GM18498 (cell line): ENCODE results near the gene PLEKHJ1.
"Not testable (repeated sequence)": the region's sequence is repeated elsewhere in the genome, so short reads cannot be mapped to it uniquely, and the experiment has no call there.

ENCODE experiments used
- ATAC-seq: cut with Tn5 transposase; IDR thresholded peaks from one replicate; pipeline ENCODE4 v1.9.1; 2021; ENCODE audit warnings: mild to moderate bottlenecking, moderate library complexity; ENCODE audit not compliant: unreplicated experiment

Gene PLEKHJ1

DNA sequence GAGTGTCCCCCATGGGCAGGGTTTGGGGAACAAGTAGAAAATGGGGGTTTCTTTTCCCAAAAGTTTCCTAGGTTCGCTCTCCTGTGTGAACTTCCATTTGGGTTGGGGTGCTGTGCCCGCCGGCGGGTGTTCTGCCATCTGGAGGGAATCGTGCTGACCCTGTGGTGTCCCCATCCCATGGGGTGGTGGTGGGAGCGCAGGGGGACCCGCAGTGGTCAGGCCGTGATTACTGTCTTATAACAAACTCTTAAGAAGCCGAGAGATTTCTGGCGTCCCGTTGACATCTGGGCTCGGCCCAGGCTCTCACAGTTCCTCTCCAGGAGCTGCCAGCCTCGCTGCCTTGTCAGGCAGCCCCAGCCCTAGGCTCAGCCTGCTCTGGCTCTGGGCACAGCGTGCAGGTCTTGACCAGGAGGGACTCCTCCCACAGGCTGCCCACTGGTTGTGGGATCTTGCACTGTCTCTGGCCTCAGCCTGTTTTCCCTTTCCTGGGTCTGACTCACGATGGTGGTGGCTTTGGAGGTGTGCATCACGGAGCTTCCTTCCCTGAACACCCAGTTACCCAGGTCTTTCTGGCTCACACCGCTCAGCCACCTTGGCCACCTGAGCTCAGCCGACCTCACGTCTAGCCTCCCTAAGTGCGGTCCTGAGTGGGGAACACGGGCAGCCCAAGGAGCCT, 34.5 kb downstream of the PLEKHJ1 start:
- no peak for ATAC-seq

DNA sequence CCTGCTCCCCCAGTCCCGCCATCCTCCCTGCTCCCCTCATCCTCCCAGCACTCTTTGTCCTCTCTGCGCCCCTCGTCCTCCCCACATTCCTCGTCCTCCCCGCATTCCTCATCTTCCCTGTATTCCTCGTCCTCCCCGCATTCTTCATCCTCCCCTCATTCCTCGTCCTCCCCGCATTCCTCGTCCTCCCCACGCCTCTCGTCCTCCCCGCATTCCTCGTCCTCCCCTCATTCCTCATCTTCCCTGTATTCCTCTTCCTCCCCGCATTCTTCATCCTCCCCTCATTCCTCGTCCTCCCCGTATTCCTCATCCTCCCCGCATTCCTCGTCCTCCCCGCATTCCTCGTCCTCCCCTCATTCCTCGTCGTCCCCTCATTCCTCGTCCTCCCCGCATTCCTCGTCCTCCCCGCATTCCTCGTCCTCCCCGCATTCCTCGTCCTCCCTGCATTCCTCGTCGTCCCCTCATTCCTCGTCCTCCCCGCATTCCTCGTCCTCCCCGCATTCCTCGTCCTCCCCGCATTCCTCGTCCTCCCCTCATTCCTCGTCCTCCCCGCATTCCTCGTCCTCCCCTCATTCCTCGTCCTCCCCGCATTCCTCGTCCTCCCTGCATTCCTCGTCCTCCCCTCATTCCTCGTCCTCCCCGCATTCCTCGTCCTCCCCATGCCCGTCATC, 35.4 kb downstream of the PLEKHJ1 start:
- ATAC-seq = not testable (repeated sequence)

DNA sequence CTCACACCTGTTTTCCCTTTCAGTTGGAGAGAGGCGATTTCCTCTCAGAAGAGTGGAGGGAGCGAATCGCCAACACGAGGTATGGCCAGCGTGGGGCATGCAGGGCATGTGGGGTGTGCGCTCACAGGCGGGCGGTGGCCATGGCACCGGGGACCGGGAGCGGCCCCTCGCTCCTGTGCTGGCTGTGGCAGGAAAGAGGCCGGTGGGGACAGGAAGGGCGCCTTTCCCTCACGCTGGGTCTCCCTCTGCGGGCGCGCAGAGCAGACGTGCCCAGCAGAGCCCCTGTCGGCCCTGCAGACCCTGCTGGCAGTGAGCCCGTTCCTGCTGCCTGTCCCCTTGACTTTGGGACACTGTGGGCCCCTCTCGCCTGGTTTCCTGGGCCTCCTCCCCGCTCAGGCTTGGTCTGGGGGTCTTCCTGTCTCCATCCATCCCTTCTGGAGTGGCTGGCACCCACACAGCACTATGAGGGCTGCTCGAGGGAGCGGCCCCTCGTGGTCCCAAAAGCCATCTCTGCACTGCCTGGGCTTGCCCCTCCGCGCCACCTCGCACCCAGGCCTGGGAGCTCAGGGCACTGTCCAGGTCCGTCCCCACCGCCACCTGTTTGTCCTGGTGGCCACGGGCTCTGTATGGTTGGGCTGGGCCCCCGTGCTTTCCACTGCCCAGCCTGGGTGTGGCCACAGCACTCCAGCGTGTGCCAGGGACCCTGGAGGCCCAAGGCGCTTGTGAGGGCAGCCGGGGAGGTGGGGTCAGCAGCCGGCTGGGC, 36.1 kb downstream of the PLEKHJ1 start:
- no peak for ATAC-seq

DNA sequence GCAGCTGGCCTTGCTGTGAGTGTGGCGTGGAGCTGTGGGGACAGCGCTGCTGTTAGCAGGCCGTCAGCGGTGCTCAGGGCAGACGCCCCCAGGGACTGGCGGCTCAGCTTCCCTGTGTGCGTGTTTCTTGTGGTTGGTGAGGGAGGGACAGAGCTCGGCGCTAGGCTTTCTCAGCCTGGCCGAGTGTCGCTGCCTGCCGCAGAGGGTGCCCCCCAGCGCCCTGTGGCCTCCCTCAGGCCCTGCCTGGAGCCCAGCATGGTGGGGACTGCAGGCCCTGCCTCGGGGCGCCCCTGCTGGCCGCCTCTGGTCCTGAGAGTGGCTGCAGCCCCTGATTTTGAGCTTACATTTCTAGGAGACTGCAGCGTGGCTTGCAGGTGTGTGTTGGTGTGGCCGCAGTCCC, 36.9 kb downstream of the PLEKHJ1 start:
- ATAC-seq = no peak

DNA sequence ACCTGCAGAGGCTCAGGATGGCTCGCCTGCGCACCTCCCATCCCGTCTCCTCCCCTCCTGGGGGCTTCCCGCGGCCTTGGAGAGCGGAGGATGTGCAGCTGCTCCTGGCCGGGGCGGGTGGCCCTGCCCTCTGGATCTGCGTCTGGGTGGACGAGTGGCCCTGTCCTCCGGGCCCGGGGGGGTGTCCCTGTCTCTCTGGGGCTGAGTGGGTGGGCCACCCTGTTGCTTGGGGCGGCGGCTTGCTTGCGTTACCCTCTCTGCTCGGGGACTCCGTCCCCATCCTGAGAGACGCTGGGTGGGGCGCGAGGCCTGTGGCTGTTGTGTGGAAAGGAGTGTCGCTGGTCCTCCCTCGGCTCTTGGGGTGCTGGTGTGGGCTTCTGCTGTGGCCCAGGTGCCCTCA, 37.8 kb downstream of the PLEKHJ1 start:
- no peak for ATAC-seq

DNA sequence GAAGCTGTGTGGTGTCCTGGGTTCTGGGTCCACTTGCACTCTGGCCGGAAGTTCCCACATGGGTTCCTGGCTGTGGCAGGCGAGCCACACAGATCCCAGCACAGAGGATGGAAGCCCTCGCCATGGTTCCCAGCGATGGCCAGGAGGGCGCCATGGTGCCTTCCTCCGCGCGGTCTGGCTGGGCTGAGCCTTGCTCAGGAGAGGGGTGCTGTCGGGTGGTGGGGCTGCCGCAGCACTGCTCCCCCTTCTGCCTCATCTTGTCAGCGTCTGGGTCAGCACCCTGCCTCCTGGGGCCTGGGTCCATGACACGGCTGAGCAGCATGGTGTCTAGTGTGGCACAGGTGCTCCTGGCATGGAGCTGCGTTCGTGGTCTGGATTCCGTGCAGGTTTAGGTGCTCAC, 38.9 kb downstream of the PLEKHJ1 start:
- no peak for ATAC-seq

DNA sequence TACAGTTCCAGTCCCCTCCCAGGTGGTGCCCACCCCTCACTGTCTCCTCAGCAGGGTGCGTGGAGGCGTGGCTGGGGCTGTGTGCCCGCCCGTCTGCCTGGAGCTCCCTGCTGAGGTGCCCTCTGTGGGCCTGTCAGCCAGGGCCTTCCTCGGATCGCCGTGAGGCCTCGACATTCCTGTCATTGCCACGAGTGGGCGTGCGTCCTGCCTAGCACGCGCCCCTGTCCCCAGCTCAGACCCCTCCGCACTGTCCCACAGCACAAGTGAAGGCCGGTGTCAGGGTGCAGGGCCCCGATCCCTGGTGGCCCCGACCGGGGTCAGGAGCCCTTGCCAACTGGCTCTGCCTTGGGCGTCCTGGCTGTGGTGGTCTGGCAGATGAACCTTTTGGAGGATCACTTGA, 40.2 kb downstream of the PLEKHJ1 start:
- ATAC-seq = no peak

DNA sequence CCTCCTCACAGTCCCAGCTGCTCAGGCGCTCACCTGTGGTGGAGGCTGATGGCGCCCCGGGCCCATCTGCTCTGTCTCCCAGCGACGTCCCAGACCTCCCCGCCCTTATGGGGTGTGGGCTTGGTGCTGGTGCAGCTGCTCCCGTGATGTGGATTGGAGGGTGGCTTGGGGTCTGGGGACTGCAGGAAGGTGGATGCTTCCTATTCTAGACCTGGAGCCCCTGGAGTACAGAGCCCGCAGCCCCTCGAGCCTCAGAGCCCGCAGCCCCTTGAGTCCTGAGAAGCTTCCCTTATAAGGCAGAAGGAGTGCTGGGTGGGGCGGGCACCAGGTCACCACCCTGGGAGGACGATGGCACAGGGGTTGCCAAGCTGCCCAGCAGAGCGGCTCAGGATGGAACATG, 40.8 kb downstream of the PLEKHJ1 start:
- ATAC-seq = no peak

DNA sequence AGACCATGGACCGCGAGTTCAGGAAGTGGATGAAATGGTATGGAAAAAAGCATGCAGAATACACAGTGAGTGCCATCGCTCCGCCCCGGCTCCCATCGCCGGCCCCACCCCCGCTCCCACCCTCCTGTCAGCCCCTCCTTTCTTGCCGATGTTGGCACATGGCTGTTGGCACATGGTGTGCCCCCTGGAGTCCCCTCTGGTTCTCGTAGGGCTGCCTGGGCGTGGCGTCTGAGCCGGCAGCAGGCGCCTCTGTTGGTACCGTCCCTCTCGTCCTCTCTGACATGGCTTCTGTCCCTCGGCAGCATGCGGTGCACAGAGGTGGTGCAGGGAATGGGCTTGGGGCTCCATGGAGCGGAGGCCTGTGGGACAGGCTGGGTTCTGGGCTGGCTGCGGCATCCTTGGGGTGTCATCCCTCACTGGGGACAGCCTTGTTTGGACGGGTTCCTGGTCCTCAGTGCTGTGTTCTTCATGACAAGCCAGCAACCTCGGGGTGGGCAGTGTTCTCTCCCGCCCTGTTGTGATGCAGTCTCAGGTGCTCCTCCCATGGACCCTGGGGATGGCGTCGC, 41.5 kb downstream of the PLEKHJ1 start:
- no peak for ATAC-seq

DNA sequence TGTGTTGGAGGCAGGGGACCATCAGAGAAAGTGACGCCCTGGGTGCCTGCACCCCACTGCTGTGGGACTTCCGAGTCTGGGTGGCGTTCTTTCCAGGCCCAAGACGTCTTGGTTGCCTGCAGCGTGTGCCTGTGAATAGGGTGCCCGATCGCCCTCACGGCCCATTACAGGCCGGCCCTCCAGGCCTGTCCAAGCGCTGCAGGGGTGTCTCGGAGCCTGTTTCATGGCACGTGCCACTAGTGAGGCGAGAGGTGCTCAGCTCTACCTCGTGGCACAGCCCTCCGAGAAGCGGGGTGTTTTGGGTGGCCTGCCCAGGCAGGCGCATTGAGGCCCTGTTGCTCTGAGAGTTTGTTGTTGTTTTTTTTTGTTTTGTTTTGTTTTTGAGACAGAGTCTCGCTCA, 42.3 kb downstream of the PLEKHJ1 start:
- no peak for ATAC-seq

DNA sequence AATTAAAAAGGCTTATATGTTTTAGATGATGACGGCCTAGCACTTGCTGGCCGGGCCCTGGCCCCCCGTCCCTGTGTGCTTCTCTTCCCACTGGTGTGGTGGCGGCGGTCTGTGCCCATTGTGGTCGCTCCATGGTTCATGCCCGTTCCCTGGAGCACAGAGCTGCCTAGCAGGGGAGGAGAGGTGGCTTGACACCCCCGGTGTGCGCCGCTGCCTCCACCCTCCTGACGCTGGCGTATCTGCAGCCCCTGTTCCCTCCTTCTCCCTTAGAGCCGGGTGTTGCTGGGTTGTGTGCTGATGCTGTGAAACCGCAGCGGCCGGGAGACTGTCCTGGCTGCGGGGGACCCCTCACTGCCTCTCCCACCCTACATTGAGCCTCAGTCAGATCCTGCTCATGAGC, 43.3 kb downstream of the PLEKHJ1 start:
- ATAC-seq = no peak

DNA sequence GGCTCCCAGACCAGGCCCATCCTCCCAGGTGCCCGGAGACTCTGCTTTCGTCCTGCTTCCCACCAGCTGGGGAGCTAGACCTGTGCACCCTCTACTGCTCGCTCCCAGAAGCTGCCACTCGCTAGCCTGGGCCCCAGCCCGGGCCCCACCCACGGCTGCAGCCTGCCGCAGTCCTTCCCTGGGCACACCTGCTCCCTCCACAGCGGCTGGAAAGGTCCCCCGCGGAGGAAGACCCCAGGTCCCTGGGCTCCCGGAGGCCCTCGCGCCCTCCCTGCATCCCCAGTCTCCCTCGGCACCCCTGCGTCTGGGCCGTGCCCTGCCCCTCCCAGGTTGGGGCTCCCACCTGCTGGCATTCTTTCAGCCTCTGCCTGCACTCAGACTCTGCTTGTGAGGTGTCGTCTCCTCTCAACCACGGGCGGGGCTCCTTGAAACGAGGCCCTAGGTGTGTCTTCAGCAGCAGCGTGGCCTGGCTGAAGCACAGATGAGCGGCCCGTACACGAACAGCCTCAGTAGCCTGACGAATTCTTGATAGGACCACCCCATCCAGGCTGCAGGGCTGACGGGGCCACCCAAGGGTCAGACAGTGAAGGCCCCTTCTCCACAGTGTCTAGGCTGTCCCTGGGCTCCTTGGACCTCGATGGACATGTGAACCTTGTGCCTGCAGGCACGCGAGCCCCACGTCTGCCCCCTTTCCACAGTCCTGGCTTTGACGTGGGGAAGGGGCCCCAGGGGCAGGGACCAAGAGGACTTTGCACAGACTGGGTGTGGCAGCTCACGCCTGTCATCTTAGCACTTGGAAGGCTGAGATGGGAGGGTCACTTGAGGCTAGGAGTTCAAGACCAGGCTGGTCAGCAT, 44.4 kb downstream of the PLEKHJ1 start:
- no peak for ATAC-seq

DNA sequence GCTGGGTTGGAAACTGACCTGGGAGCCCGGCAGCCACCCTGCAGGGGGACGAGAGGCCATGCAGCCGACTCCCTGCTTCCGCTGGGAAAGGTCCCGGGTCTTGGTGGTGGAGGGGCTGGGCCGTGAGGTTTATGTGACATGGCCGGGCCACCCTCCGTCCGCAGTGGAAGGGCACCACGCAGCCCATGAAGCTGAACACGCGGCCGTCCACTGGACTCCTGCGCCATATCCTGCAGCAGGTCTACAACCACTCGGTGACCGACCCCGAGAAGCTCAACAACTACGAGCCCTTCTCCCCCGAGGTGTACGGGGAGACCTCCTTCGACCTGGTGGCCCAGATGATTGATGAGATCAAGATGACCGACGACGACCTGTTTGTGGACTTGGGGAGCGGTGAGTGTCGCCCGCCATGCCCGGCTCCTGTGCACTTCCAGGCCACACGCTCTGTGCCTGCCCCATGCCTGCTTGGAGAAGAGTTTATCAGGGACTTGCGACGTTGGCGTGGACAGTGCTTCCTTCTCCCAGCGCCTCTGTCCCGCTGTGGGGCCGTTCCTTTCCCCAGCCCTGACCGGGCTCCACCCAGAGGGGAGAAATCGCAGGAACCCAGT, 45.2 kb downstream of the PLEKHJ1 start:
- no peak for ATAC-seq

DNA sequence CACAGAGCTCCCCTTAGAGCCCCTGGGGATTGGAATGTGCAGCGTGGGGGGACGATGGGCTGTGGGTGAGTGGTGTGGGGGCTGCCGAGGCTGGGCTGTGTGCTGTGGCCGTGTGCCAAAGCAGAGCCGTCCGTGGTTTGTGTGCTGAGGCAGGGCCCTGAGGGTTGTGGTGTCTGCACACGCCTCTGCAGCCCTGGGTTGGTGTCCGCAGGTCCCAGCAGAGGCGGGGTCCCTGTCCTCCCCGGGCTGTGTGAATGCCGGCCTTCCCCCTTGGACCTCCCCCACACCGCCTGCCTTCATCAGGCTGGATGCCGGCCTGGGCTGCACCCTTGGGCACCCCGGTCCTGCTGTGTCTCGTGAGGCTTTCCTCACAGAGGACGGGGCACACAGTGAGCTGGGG, 46.2 kb downstream of the PLEKHJ1 start:
- no peak for ATAC-seq

DNA sequence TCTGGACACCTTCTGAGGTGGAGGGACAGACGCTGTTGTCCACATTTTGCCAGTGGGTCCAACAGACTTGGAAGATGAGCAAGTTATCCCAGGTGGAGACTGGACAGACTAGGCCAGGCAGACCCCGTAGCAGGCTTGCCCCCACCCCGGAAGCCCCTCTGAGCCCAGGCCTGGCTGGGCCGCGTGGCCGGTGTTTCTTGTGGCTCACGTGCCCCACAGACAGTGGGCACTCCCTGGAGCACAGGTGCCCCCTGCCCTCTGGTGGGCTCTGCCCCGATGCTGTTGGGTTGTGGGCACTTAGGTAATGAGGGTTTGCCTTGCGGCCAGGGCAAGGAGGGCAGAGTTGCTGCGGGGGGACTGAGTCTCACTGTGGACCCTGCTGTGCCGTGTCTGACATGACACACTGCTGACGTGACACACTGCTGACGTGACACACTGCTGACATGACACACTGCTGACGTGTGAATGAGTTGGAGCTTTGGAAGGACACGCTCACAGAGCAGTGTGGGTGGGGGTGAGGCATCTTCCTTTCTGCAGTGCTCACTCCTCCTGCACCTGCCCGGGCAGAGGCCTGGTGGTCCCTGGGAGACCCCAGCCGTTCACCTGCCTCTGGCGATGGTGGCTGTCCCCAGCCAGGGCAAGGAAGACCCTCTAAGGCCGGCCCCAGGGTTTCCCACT, 47.3 kb downstream of the PLEKHJ1 start:
- no peak for ATAC-seq

DNA sequence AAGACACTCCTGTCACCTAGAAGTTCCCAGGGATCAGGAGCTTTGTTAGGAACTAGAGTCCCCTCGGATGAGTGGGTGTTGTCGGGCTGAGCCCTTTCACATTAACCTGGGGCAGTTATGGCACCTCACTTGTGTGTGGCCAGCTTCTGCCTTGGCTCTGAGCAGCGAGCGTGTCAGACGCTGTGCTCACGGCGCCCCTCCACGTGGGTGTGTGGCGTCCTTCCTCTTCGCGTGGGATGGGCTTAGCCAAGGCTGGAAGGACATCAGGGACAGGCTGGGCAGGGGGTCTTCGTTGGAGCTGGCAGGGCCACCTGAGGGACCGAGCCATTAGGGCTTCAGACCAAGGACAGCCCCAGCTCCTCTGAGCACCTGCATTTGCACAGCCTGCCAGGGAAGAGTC, 49.0 kb downstream of the PLEKHJ1 start:
- ATAC-seq = no peak

DNA sequence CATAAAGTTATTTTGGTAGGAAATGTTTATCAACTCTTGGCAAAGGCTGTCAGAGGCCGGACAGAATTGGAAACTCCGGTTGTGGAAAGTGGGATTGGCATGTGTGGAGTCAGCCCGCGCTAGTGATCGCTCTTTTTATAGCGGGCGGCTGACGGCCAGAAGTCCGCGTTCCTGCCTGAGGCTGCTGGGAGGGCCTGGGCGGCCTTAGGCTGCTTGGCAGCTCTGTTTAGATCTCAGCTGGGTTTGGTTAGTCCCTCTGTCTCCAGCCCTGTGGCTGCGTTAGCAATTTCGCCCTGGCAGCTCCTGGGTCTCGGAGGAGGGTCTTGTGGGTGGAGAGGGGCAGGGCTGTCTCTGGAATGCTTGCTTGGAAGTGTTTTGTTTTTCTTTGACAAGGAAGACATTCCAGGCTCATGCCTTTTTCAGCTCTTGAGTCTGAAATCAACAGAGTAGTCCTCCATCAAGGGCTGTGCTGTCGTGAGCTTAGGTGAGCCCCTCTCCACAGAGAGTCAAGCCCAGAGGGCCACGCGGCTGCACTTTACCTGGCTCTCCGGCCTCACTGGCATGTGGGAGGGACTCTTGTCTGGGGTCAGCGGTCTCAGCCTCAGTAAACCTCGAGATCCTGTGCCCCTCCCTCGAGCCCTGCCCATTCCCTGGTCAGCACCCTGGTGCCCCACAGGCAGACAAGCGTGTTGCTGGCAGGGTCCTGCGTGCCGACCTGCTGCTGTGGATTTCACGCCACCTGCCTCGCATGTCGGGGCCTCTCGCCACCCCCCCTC, 49.9 kb downstream of the PLEKHJ1 start:
- no peak for ATAC-seq

DNA sequence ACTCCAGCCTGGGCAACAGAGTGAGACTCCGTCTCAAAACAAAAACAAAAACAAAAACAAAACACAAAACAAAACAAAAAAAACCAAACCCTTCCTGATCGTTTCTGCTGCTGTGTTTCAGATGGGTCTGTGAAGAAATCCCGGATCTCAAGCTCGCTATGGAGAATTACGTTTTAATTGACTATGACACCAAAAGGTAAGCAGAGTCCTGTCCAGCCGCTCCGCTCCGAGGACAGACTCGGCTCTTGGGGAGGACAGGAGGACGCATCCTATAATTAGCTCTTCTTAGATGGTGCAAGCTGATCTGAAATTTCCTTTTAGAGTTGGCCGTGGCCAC, 50.4 kb downstream of the PLEKHJ1 start:
- ATAC-seq = no peak

DNA sequence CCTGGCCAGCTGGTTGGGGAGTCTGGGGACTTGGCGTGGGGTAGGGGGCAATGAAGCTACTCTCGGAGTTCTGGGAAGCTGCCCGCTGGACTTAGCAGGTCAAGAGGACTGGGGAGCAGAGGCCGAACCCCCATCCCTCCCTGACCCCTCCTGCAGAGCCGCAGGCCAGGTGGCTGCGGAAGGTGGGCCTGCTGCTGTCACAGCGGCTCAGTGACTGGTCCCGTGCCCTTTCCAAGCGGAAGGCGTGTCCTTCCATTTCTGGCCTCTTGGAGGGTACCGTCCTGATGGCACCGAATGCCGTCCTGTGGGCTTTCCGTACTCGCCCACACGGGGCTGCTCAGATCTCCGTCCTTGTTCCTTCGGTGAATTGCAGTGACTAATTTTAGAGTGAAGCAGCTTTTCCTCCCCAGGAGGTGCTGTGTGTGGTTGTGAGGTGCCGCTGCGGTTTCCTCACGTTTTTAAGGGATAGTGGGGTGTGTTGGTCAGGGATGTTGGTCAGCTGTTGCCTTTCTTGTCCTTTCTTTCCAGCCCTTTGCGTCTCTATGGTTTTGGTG, 51.6 kb downstream of the PLEKHJ1 start:
- no peak for ATAC-seq
